Activated CD8-positive, alpha-beta memory T cell treated with anti-CD3 and anti-CD28 coated beads for 36 hours (primary cell): ENCODE measurements around the gene DSC3. TPM values are rescaled to one million over a fixed set of nuclear protein-coding genes. Genes with fewer than 3 reads are reported as not detected.
"Not testable (repeated sequence)": the region's sequence is repeated elsewhere in the genome, so short reads cannot be mapped to it uniquely, and the experiment has no call there.

Source experiments
- CTCF ChIA-PET: fragments of 350-600 bp; sonication (Branson Sonifier 250); formaldehyde crosslinking; loops from one replicate; lab custom pipeline; 2021; ENCODE audit warnings: antibody characterized with exemption; lab: Charles Lee
- POLR2A ChIA-PET: fragments of 350-600 bp; sonication (Branson Sonifier 250); formaldehyde crosslinking; loops from one replicate; lab custom pipeline; 2021; ENCODE audit warnings: antibody characterized with exemption; lab: Charles Lee
- total RNA-seq, 2 experiments: library from RNA; stranded (reverse); gene quantifications; one replicate each; pipeline ENCODE4 v1.2.3, GENCODE V29; 2021

Gene DSC3
- total RNA-seq, 2 experiments from 2014 or later, result 0.04 to 0.06 TPM

GRCh38 chr18:30985753-30986152 lies 56.8 kb downstream of the DSC3 start:
- CTCF ChIA-PET, result no interaction called here
- POLR2A ChIA-PET, result no interaction called here

GRCh38 chr18:30982285-30982992 lies 60.1 kb downstream of the DSC3 start:
- ChIA-PET CTCF (no interaction called here), POLR2A (no interaction called here)

- POLR2A ChIA-PET, CTCF ChIA-PET: not testable (repeated sequence)
Observed at GRCh38 chr18:30978091-30978490, 64.5 kb downstream of the DSC3 start.

GRCh38 chr18:30971338-30971956 lies 71.1 kb downstream of the DSC3 start:
- ChIA-PET CTCF (no interaction called here), POLR2A (no interaction called here)

- ChIA-PET CTCF (no interaction called here), POLR2A (no interaction called here)
Observed at GRCh38 chr18:30970196-30970816, 72.2 kb downstream of the DSC3 start.

GRCh38 chr18:30969670-30970170 lies 72.8 kb downstream of the DSC3 start:
- POLR2A ChIA-PET, result no interaction called here
- CTCF ChIA-PET, result no interaction called here

GRCh38 chr18:30967701-30968100 lies 74.8 kb downstream of the DSC3 start:
- ChIA-PET CTCF (no interaction called here), POLR2A (no interaction called here)

- POLR2A ChIA-PET, result no interaction called here
Observed at GRCh38 chr18:30965237-30965636, 77.3 kb downstream of the DSC3 start.

GRCh38 chr18:30960661-30961060 lies 81.9 kb downstream of the DSC3 start:
- ChIA-PET CTCF (no interaction called here), POLR2A (no interaction called here)

More at GRCh38 chr18:30965237-30965636, 77.3 kb downstream of the DSC3 start:
- CTCF ChIA-PET, result no interaction called here

GRCh38 chr18:30957066-30957465 lies 85.5 kb downstream of the DSC3 start:
- CTCF ChIA-PET, result no interaction called here
- POLR2A ChIA-PET, result no interaction called here

GRCh38 chr18:30954262-30954661 lies 88.3 kb downstream of the DSC3 start:
- CTCF ChIA-PET, result no interaction called here
- POLR2A ChIA-PET, result no interaction called here

GRCh38 chr18:30945761-30946160 lies 96.8 kb downstream of the DSC3 start:
- ChIA-PET CTCF (no interaction called here), POLR2A (no interaction called here)

GRCh38 chr18:30944773-30945417 lies 97.6 kb downstream of the DSC3 start:
- CTCF ChIA-PET, result no interaction called here
- POLR2A ChIA-PET, result no interaction called here

- ChIA-PET CTCF (no interaction called here), POLR2A (no interaction called here)
Observed at GRCh38 chr18:30940952-30941539, 101.5 kb downstream of the DSC3 start.

Other genes with a start within 250 kb of the DSC3 start
- gene DSC2, start 59.7 kb upstream of the DSC3 start, total RNA-seq, result not detected
- gene DSC1, start 120.1 kb upstream of the DSC3 start, total RNA-seq, result under 1 TPM; 0.04 to 0.08 TPM